ENCODE data around the gene ADAMTS4.

The ADAMTS4 gene

GRCh38 chr1:161195171-161195570 is 3.7 kb downstream of the ADAMTS4 start:
- DNase-seq = no peak

GRCh38 chr1:161193561-161194235 is 5.2 kb downstream of the ADAMTS4 start:
- peak; percentile 41 for DNase-seq

DNA sequence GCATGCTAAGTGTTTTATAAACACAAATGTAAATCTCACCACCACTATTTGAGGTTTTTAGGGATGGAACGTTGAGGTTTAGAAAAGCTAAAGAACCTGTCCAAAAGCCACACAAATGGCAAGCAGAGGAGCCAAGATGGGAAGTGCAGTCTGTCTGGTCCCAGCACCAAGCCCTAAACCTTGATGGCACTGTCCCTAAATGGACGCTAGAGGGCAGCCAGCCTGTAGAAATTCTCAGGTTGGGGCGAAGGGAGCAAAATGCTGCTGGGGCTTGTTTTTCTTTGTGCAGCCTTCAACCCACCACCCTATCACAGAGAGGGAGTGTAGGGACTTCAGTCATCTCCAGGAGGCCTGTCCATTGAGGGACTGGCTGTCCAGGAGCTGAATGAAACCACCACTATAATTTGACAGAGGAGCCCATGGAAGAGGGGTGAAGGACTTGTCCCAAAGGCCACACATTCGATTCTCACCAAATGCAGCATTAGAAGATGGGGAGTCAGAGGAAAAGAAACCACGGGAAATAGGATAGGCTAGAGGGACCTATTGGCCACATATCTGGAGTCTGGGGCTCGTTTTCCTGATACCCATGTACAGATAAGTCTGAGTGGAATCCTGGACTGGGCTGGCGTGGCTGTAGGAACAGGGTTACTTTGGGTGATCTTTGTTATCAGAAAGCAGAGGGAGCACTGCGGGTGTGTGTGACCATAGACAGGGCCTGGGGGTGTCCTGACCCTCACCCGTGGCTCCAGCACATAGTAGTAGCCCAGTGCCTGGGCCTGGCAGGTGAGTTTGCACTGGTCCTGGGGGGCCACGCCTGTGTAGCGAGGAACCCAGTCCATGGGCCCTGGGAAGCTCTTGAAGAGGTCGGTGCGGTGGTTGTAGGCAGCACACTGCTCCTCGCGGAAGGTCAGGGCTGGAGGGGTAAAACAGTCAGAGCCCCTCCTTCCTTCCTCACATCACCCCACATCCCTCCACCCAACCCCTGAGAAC is 6.1 kb downstream of the ADAMTS4 start:
- DNase-seq = peak; percentile 74

DNA sequence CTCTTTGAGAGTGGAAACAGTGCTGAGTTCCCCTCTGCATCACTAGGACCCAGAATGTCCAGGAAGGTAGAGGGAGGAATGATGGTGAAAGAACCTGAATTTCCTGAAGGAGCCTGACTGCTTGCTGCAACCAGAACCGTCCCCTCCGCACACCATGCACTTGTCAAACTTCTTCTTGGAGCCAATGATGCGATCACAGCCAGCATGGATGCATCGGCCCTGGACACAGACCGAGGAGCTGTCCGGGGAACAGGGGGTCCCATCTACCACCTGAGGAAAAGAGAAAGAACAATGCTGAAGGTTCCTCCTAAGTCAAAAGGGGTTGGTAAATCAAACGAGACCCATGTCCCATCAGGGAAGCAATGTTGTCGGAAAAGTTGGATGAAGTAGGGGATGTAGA is 6.9 kb downstream of the ADAMTS4 start:
- no peak for DNase-seq

DNA sequence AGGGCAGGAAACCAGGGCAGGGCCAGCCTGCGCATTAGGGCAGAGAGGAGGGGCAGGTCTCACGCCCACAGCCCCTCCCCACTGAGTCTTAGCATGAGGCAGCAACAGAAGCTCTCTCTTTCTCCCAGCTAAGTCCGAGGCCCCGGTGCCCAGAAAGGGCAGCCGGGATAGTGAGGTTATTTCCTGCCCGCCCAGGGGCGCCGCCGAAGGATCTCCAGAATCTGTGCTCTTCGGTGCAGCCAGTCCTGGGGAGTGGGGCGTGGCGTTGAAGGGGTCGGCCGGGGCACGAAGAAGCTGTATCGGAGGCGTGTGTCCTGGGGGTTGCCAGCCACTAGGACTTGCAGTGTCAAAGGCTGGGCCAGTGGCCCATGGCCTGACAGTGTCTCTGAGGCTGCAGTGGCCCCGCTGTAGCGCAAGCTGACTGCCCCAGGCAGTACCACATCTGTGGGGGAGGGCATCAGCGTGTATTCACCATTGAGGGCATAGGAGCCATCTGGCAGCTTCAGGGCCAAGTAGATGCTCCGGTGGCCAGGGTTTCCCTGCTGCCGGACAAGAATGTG is 7.8 kb downstream of the ADAMTS4 start:
- DNase-seq = no peak

DNA sequence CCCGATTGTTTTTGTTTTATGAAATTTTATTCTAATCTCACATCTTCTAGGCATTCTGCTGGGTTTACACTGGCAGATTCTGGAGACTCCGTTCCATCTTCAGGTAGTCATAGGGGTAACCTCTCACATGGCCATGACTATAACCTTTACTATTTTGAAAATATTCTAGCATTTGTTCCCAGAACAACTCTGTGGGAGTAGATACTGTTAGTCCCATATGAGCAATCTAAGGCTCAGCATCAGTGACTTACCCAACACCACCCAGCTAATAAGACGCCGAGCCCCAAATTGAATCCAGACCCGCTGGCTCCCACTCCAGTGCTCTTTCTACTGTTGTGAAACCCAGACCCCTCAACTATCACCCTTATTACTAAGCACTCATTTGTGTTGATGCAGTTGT is 9.8 kb downstream of the ADAMTS4 start:
- no peak for DNase-seq

GRCh38 chr1:161188381-161188780 is 10.5 kb downstream of the ADAMTS4 start:
- no peak for DNase-seq

DNA sequence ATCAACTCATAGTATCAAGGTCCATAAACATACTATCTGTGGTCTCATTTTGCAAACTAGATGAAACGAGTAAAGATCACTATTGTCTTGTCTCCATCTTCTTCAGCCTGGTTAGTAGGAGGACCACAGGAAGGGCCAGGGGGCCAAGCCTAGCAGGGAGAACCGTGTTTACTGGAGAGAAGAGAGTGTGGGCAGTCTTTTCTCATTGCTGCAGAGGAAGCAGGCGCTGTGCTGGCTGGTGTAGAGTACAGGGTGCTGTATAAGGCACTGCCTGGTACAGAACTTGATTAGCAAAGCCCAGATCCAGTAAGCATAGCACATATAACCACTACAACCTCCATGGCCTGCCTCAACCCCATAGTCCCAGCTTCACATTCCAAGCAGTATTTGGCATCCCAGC is 11.5 kb downstream of the ADAMTS4 start:
- no peak for DNase-seq

DNA sequence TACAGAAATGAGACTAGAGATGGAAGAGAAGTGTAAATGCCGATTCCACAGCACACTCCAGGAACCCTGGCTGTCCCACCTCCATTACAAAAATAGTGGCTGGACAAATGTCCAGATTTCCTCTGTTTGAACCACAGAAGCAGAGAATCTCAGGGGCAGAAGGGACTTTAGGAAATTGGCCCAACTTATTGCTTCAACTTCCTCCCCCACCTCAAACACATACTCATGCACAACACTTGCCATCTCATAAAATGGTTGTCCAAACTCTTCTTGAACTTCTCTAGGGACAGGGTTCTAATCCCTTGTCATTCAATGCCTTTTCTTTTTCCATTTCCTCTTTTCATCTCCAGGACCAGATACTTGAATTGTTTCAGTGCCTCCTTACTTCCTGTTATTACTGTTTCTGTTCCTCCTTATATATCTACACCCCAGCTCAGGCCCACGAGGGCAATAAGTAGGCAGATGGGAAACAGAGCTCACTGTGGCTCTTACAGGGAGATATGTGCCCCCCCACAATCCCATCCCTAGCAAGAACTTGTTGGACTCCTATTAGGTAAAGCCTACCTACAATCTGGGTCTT is 13.0 kb downstream of the ADAMTS4 start:
- DNase-seq = no peak

GRCh38 chr1:161185282-161185682 is 13.6 kb downstream of the ADAMTS4 start:
- DNase-seq = no peak

DNA sequence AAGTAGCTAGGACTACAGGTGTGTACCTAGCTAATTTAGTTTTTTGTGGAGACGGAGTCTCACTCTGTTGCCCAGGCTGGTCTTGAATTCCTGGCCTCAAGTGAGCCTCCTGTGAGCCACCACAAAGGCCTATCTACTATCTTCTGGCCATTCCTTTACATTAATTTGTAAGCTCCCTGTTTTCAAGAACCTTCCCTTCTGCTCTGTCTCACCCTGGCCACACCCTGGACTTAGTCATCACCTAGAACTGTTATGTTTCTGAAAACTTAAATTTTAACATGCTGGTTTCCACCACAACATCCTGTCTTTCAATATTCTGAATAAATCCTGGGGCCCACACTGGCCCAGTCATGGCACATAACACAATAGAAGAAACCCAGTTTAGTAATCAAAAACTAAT is 16.6 kb downstream of the ADAMTS4 start:
- DNase-seq = no peak

- DNase-seq = no peak
Measured at GRCh38 chr1:161180639-161181038, 18.2 kb downstream of the ADAMTS4 start.

GRCh38 chr1:161179698-161180097 is 19.2 kb downstream of the ADAMTS4 start:
- no peak for DNase-seq

GRCh38 chr1:161177936-161178244 is 21.0 kb downstream of the ADAMTS4 start:
- no peak for DNase-seq

DNA sequence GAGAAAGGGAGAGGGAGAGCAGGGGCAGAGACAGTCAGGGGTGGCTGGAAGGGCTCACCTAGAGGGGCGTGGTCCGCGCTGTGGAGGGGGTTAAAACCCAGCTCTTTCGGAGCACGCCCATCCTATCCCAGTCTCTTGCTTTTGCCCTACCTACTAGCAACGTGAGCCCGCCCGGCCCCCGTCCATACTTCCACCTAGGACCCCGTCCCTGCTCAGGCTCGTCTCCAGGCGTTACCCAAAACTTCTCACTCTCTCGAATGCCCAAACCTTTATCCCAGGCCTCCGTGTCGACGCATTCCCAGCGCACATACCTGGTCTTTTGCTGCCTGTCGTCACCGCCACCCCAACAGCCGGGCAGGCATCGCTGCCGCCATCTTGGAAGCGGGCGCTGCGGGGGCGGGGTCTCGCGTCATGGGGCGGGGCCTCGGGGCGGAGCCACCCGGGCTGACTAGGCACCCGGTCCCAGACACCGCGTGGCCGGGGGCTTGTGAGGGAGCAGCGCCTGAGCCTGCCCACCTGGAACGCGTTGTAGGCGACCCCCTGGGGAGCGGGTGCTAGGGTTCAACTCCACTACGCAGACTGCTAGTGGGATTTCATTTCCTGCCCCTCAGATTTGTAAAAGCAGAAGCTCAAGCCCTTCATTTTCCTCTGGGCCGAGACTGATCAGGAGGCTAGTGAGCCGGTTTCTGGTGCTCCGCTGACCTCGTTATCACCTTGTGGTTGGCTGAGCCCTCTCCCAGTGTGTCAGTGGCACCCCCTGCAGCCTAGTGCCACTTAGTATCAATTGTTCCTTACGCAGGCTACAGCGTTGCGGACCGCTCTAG is 21.5 kb downstream of the ADAMTS4 start, which contains the start of gene B4GALT3:
B4GALT3 (minus strand) TSS at position 396 of the 824 bp plus-strand sequence. CDS start 1,447 bp downstream, outside the sequence.
- DNase-seq = peak; percentile 94

DNA sequence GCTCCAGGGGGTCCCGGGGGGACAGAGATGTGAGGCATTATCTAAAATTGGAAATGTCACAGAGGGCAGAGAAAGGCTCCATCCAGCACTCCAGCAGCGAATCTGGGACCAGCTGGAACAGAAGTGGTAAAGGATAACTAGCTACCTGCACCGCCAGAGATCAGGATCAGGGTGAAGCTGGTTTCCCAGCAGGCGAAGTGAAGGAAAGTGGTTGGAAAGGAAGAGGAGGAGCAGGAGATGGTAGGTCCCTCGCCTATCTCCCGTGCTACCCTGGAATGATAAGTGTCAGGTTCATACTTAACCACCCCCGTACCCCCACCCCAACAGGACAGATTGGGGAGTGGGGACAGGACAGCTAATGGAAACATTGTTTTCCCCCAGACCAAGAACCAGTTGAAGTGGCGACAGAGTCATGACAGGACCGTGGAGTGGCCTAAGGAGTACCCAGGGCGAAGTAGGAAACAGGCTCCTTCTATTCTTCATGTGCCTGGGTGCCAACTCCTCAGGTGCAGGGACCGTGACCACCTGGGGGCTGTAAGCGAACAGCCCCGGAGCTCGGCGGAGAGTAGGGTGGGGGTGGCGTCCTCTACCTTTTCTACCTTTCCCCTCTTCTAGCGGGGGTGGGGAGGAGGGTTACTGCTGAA is 22.3 kb downstream of the ADAMTS4 start:
- no peak for DNase-seq

- no peak for DNase-seq
Measured at GRCh38 chr1:161175771-161176453, 22.9 kb downstream of the ADAMTS4 start.

DNA sequence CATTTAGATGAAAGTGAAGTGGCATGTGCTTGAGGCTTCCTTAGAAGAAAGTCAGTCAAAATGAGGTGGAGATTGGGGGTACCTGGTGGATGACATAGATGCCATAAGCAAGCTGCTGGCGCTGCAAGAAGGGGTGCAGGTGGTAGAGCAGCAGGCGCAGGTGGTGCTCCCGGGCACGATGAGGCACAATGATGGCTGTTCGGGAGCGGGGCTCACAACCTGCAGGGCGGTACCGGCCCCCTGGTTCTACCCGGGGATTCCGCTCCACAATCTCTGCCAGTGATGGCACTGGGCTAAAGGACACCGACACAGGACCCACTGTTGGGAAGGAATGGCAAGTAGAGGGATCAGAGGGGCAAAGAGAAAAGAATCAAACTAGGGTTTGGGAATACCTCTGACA is 23.9 kb downstream of the ADAMTS4 start:
- no peak for DNase-seq

GRCh38 chr1:161173711-161174110 is 25.1 kb downstream of the ADAMTS4 start:
- no peak for DNase-seq

DNA sequence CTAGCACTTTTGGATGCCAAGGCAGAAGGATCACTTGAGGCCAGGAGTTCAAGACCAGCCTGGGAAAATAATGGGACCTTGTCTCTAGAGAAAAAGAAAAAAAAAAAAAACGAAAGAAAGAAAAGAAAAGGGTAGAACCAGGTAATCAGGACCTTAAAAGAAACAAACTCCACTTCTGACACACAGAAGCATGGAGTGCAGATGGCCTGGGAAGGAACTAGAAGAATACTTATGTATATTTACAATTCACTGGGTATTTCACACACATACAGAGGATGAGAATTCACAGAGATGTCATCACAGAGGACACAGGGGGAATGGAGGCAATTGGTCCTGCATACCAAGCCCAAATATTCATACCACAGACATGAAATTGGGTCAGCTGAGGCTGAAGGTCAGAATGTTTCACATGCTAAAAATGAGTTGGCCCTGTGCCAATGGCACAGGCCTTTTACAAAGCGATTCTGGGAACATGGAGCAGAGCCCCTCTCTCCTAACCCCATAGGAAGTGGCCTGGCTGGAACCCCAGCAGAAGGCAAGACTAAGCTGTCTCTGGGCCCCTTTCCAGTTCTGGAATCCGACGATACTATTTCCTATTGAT is 26.0 kb downstream of the ADAMTS4 start:
- no peak for DNase-seq

DNA sequence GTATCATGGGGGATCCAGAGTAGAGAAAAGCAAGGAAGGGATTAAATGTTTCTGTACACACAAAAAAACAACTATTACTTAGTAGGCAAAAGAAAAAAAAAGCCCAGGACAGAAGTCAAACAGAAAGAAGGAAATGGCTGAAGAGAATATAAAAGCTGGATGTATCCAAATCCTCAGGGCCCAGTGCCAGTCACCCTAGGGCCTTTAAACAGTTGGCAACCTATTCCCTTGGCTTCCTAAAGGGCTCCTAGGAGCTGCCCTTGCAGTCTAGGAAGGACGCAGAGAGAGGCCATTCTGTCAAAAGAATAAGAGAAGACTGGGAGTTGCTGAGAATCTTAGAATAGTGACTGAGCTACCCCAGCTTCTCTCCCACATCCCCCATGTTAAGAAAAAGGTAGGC is 26.5 kb downstream of the ADAMTS4 start:
- DNase-seq = no peak
